Parathyroid adenoma (tissue), 2 donors: ENCODE data around the gene HCN4.

Experiments
- H2AFZ ChIP-seq: fragments of 300-600 bp; sonication (generic); one replicate; pipeline ENCODE4 v1.7.0; 2017; ENCODE audit warnings: antibody characterized with exemption, mild to moderate bottlenecking
- H3K27ac ChIP-seq: fragments of 300-600 bp; sonication (generic); one replicate; pipeline ENCODE4 v1.7.0; 2017
- H3K27me3 ChIP-seq: fragments of 300-600 bp; sonication (generic); one replicate; pipeline ENCODE4 v1.7.0; 2017; ENCODE audit warnings: low read length; ENCODE audit not compliant: control insufficient read depth, insufficient read depth
- H3K36me3 ChIP-seq: fragments of 300-600 bp; sonication (generic); one replicate; pipeline ENCODE4 v1.7.0; 2017; ENCODE audit warnings: low read length; ENCODE audit not compliant: control insufficient read depth, insufficient read depth
- H3K4me1 ChIP-seq: fragments of 300-600 bp; sonication (generic); one replicate; pipeline ENCODE4 v1.7.0; 2017; ENCODE audit warnings: control low read depth
- H3K4me2 ChIP-seq: fragments of 300-600 bp; sonication (generic); one replicate; pipeline ENCODE4 v1.7.0; 2017; ENCODE audit warnings: low read length
- H3K4me3 ChIP-seq: fragments of 300-600 bp; sonication (generic); one replicate; pipeline ENCODE4 v1.7.0; 2017; ENCODE audit warnings: low read depth, low read length
- H3K79me2 ChIP-seq: fragments of 300-600 bp; sonication (generic); one replicate; pipeline ENCODE4 v1.7.0; 2017; ENCODE audit warnings: control low read depth
- H3K9ac ChIP-seq: fragments of 300-600 bp; sonication (generic); one replicate; pipeline ENCODE4 v1.7.0; 2017; ENCODE audit warnings: mild to moderate bottlenecking
- H3K9me3 ChIP-seq: fragments of 300-600 bp; sonication (generic); one replicate; pipeline ENCODE4 v1.7.0; 2017; ENCODE audit warnings: low read length; ENCODE audit not compliant: control insufficient read depth
- CTCF ChIP-seq: fragments of 300-600 bp; sonication (generic); IDR thresholded peaks from one replicate; pipeline ENCODE4 v1.7.0; 2017; ENCODE audit warnings: antibody characterized with exemption, mild to moderate bottlenecking
- donor health status: primary hyperparathyroidism.

The HCN4 gene

DNA sequence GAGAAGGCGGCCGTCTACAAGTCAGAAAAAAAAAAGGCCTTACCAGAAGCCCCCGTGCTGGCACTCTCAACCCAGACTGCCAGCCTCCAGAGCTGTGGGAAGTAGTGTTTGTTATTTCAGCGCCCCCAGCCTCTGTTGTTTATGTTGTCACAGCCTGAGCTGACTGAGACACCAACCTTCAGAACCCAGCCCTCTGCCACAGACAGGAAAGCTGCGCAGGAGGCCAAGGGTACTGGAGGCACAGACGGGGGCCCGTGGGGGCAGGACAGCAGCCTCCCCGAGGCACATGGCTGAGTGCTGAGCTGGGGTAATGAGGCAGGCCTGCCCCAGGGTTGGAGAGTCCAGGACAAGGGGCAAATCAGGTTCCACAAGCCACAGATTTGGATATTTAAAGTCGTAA is 33.7 kb downstream of the HCN4 start:
- H3K4me1 ChIP-seq, result no peaks in the 10 kb centered on the region
- no peak overlapping the region for H3K9ac ChIP-seq
- no peaks in the 10 kb centered on the region for H3K36me3 ChIP-seq
- H3K4me3 ChIP-seq, result no peak overlapping the region
- H3K27ac ChIP-seq, result no peak overlapping the region
- no peak overlapping the region for H2AFZ ChIP-seq
- H3K4me2 ChIP-seq, result no peak overlapping the region
- H3K79me2 ChIP-seq, result no peaks in the 10 kb centered on the region
- H3K27me3 ChIP-seq, result no peaks in the 10 kb centered on the region
- no peaks in the 10 kb centered on the region for H3K9me3 ChIP-seq
- no peak for TF ChIP-seq CTCF

DNA sequence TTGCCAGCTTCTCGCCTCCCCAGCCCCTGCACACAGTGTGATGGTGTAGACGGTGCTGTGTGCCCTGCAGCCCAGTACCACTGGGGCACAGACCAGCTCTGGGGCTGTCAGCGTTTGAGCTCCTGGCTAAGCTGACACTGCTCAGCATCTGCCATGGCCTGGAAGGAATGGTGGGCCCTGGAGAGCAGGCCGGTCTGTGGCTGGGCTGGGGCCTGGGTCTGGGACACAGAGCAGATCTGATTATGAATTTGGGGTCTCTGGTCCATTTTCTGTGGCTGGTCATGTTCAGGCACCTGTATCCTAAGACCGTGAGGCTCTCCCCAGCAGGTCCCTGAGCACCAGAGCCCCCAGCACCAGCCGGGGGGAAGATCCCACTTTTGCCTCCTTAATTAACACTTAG is 34.7 kb downstream of the HCN4 start:
- Histone ChIP-seq H3K27ac (no peak overlapping the region), H3K36me3 (no peaks in the 10 kb centered on the region), H3K4me2 (no peak overlapping the region), H3K9me3 (no peaks in the 10 kb centered on the region), H3K27me3 (no peaks in the 10 kb centered on the region), H2AFZ (no peak overlapping the region), H3K9ac (no peak overlapping the region), H3K4me1 (no peaks in the 10 kb centered on the region), H3K79me2 (no peaks in the 10 kb centered on the region), H3K4me3 (no peak overlapping the region)
- TF ChIP-seq CTCF, result no peak

DNA sequence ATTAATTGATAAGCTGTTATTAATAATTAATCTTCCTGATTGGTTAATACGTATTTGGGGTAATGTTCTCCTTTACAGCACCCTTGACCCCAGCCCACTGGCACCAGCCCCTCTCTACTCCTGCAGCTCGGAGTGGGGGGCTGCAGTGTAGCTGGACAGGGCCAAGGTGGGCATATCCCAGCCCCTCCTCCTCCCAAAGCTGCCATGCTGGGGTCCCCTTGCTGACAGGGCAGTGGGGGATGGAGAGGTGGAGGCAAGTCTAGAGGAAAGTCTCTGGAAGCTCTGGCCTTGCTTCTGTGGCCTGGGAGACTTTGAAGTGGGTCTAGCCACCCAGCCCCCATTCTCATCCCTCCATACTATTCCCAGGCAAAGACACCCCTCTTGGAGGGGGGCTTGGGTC is 35.8 kb downstream of the HCN4 start:
- no peak overlapping the region for H2AFZ ChIP-seq
- no peaks in the 10 kb centered on the region for H3K4me1 ChIP-seq
- H3K9ac ChIP-seq, result no peak overlapping the region
- H3K27me3 ChIP-seq, result no peaks in the 10 kb centered on the region
- no peak overlapping the region for H3K4me3 ChIP-seq
- no peaks in the 10 kb centered on the region for H3K79me2 ChIP-seq
- no peaks in the 10 kb centered on the region for H3K9me3 ChIP-seq
- H3K4me2 ChIP-seq, result no peak overlapping the region
- H3K36me3 ChIP-seq, result no peaks in the 10 kb centered on the region
- no peak overlapping the region for H3K27ac ChIP-seq
- TF ChIP-seq CTCF, result no peak

DNA sequence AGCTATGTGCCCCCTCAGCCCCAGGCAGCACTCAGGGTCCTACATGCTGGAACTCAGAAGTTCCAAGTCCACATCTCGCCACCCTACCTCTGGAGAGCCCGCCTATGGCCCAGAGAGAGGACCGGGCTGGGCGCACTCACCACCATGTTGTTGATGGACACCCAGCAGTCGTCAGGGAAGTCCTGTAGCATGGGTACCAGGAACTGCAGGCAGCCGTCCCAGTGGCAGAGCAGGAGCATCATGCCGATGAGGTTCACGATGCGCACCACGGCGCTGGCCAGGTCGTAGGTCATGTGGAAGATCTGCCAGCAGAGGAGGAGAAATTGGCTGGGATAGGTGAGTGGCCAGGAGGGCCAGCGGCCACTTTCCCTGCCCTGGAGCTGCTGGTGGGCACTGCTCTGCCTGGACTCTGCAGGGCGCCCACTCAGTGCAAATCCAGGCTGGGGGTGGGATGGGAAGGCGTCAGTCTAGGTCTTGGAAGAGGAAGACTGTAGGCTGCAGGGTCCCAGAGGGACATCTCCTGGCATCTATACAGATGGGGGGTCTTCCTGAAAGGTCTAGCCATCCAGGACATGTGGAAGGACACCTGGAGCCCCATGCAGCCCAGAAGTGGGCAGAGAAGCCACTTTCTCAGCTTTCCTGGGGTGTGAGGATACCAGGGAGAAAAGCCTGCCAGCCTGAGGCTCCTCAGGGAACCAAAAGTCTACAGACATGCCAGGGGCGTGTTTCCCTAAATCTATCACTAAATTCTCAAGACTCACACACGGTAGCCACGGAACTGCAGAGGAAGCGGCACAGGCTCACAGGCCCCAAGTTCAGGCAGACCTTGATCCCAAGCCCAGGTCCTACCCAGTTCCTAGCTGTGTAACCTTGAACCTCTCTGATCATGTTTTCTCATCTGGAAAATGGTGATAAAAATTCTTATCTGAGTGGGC is 36.5 kb downstream of the HCN4 start:
- H3K27me3 ChIP-seq, result no peaks in the 10 kb centered on the region
- H3K79me2 ChIP-seq, result no peaks in the 10 kb centered on the region
- no peak overlapping the region for H3K4me3 ChIP-seq
- no peak overlapping the region for H3K27ac ChIP-seq
- no peaks in the 10 kb centered on the region for H3K4me1 ChIP-seq
- TF ChIP-seq CTCF, result no peak
- no peaks in the 10 kb centered on the region for H3K9me3 ChIP-seq
- H2AFZ ChIP-seq, result no peak overlapping the region
- H3K4me2 ChIP-seq, result no peak overlapping the region
- no peaks in the 10 kb centered on the region for H3K36me3 ChIP-seq
- H3K9ac ChIP-seq, result no peak overlapping the region

DNA sequence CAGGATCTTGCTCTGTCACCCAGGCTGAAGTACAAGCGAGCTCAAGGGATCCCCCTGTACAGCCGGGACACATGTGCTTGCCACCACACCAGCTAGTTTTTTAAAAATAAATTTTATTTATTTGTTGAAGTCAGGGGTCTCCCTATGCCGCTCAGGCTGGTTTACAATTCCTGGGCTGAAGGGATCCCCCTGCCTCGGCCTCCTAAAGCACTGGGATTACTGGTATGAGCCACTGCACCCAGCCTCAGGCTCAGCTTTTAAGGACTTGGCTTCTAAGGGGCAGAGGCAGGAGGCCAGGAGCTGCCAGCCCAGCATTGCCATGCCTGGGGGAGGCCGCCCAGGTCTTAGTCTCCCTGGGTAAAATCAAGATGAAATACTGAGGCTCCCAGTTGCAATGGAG is 37.3 kb downstream of the HCN4 start:
- no peak for TF ChIP-seq CTCF
- H3K9ac ChIP-seq, result no peak overlapping the region
- H3K4me3 ChIP-seq, result no peak overlapping the region
- H3K9me3 ChIP-seq, result no peaks in the 10 kb centered on the region
- H3K36me3 ChIP-seq, result no peaks in the 10 kb centered on the region
- no peak overlapping the region for H3K27ac ChIP-seq
- H3K27me3 ChIP-seq, result no peaks in the 10 kb centered on the region
- no peak overlapping the region for H3K4me2 ChIP-seq
- no peaks in the 10 kb centered on the region for H3K4me1 ChIP-seq
- no peaks in the 10 kb centered on the region for H3K79me2 ChIP-seq
- no peak overlapping the region for H2AFZ ChIP-seq
